Mesendoderm (in vitro differentiated cells): ENCODE data around the gene NKAPD1.
"Not testable (repeated sequence)": the region's sequence is repeated elsewhere in the genome, so short reads cannot be mapped to it uniquely, and the experiment has no call there.

ENCODE experiments used
- DNase-seq: peaks from one replicate; pipeline ENCODE4 v3.0.0; 2013
- H2AK5ac ChIP-seq: 2 replicates; pipeline ENCODE4 v1.6.1; 2013; ENCODE audit warnings: low read length, inconsistent platforms
- H2BK120ac ChIP-seq: 2 replicates; pipeline ENCODE4 v1.6.1; 2013; ENCODE audit warnings: low read depth, mild to moderate bottlenecking, low read length, moderate library complexity, mixed read lengths
- H2BK15ac ChIP-seq: replicated peaks from 2 replicates; pipeline ENCODE4 v1.6.1; 2013; ENCODE audit warnings: low read depth, mild to moderate bottlenecking, moderate library complexity
- H2BK5ac ChIP-seq: 2 replicates; pipeline ENCODE4 v1.6.1; 2013; ENCODE audit warnings: low read length, inconsistent platforms
- H3K18ac ChIP-seq: 2 replicates; pipeline ENCODE4 v1.6.1; 2013; ENCODE audit warnings: mild to moderate bottlenecking, low read length, mixed read lengths
- H3K23ac ChIP-seq: one replicate; pipeline ENCODE4 v1.6.1; 2013; ENCODE audit warnings: low read length
- H3K27ac ChIP-seq: 2 replicates; pipeline ENCODE4 v1.5.1; 2013; ENCODE audit warnings: low read depth, mild to moderate bottlenecking, inconsistent platforms, low read length, moderate library complexity
- H3K27me3 ChIP-seq: 2 replicates; pipeline ENCODE4 v1.6.1; 2013; ENCODE audit warnings: low read length, control low read depth, mild to moderate bottlenecking, inconsistent platforms; ENCODE audit not compliant: insufficient read depth, poor library complexity
- H3K36me3 ChIP-seq: 2 replicates; pipeline ENCODE4 v1.6.1; 2013; ENCODE audit warnings: low read length, inconsistent platforms; ENCODE audit not compliant: control insufficient read depth, insufficient read depth
- H3K4ac ChIP-seq: one replicate; pipeline ENCODE4 v1.6.1; 2013; ENCODE audit warnings: low read depth, mild to moderate bottlenecking, low read length, moderate library complexity
- H3K4me1 ChIP-seq: 2 replicates; pipeline ENCODE4 v1.6.1; 2013; ENCODE audit warnings: low read depth, low read length, inconsistent platforms; ENCODE audit not compliant: control insufficient read depth
- H3K4me2 ChIP-seq: 2 replicates; pipeline ENCODE4 v1.6.1; 2013; ENCODE audit warnings: low read length
- H3K4me3 ChIP-seq: 2 replicates; pipeline ENCODE4 v1.5.1; 2013; ENCODE audit warnings: mild to moderate bottlenecking, low read length
- H3K56ac ChIP-seq: one replicate; pipeline ENCODE4 v1.6.1; 2013; ENCODE audit warnings: low read length
- H3K79me1 ChIP-seq: 2 replicates; pipeline ENCODE4 v1.6.1; 2013; ENCODE audit warnings: low read length, inconsistent platforms
- H3K79me2 ChIP-seq: 2 replicates; pipeline ENCODE4 v1.6.1; 2013; ENCODE audit warnings: mild to moderate bottlenecking, low read length; ENCODE audit not compliant: control insufficient read depth, insufficient read depth
- H3K9ac ChIP-seq: 2 replicates; pipeline ENCODE4 v1.6.1; 2013; ENCODE audit warnings: low read length, inconsistent platforms
- H4K5ac ChIP-seq: one replicate; pipeline ENCODE4 v1.6.1; 2013; ENCODE audit warnings: low read length
- H4K8ac ChIP-seq: one replicate; pipeline ENCODE4 v1.6.1; 2013; ENCODE audit warnings: low read depth, mild to moderate bottlenecking, control low read depth, low read length, moderate library complexity
- WGBS: extraction: QIAGEN DNeasy Blood & Tissue Kit; methylation state at CpG from one replicate; pipeline ENCODE4 v1.1.7; 2013; ENCODE audit warnings: low lambda C conversion rate, missing lambda C conversion rate; ENCODE audit not compliant: insufficient coverage; ENCODE audit errors: extremely low coverage; 5-methylcytosine and 5-hydroxymethylcytosine counted together

Gene NKAPD1

GRCh38 chr11:112048256-112048655 is 25.8 kb upstream of the NKAPD1 start:
- H3K79me2 ChIP-seq, H3K18ac ChIP-seq, H4K8ac ChIP-seq, H3K36me3 ChIP-seq, H3K4me2 ChIP-seq, H3K27me3 ChIP-seq, H3K4me3 ChIP-seq, H2BK15ac ChIP-seq, H2BK120ac ChIP-seq, H2AK5ac ChIP-seq, H3K56ac ChIP-seq, H3K27ac ChIP-seq, H3K23ac ChIP-seq, H2BK5ac ChIP-seq, DNase-seq, H3K9ac ChIP-seq, H3K4me1 ChIP-seq, H3K79me1 ChIP-seq, H4K5ac ChIP-seq, H3K4ac ChIP-seq: not testable (repeated sequence)
- no CpG with 5 or more reads among the region's 3 CpGs for WGBS

GRCh38 chr11:112049777-112050176 is 24.3 kb upstream of the NKAPD1 start:
- WGBS = no CpG with 5 or more reads among the region's 2 CpGs
- no peak overlapping the region for H3K27ac ChIP-seq
- no peaks in the 10 kb centered on the region for H3K79me2 ChIP-seq
- no peak overlapping the region for H3K4me2 ChIP-seq
- H3K4me1 ChIP-seq = no peaks in the 10 kb centered on the region
- H2BK15ac ChIP-seq = no peak overlapping the region
- no peak overlapping the region for H2BK5ac ChIP-seq
- no peak overlapping the region for H3K4ac ChIP-seq
- H3K27me3 ChIP-seq = no peaks in the 10 kb centered on the region
- no peak overlapping the region for H2BK120ac ChIP-seq
- no peak overlapping the region for H3K23ac ChIP-seq
- H3K9ac ChIP-seq = no peak overlapping the region
- no peaks in the 10 kb centered on the region for H3K79me1 ChIP-seq
- no peak overlapping the region for H3K18ac ChIP-seq
- no peak overlapping the region for H4K8ac ChIP-seq
- H3K56ac ChIP-seq = no peak overlapping the region
- no peaks in the 10 kb centered on the region for H3K36me3 ChIP-seq
- no peak for DNase-seq
- H2AK5ac ChIP-seq = no peak overlapping the region
- H3K4me3 ChIP-seq = no peak overlapping the region
- H4K5ac ChIP-seq = no peak overlapping the region

GRCh38 chr11:112050721-112051120 is 23.4 kb upstream of the NKAPD1 start:
- H3K18ac ChIP-seq = no peak overlapping the region
- H3K79me2 ChIP-seq = no peaks in the 10 kb centered on the region
- no CpG with 5 or more reads among the region's 3 CpGs for WGBS
- H4K8ac ChIP-seq = no peak overlapping the region
- H3K4ac ChIP-seq = no peak overlapping the region
- DNase-seq = no peak
- no peaks in the 10 kb centered on the region for H3K4me1 ChIP-seq
- no peak overlapping the region for H2BK120ac ChIP-seq
- no peaks in the 10 kb centered on the region for H3K36me3 ChIP-seq
- no peak overlapping the region for H2BK5ac ChIP-seq
- H3K79me1 ChIP-seq = no peaks in the 10 kb centered on the region
- no peak overlapping the region for H3K4me2 ChIP-seq
- H3K23ac ChIP-seq = no peak overlapping the region
- H3K9ac ChIP-seq = no peak overlapping the region
- H3K56ac ChIP-seq = no peak overlapping the region
- H4K5ac ChIP-seq = no peak overlapping the region
- no peak overlapping the region for H2AK5ac ChIP-seq
- no peak overlapping the region for H3K27ac ChIP-seq
- H2BK15ac ChIP-seq = no peak overlapping the region
- no peak overlapping the region for H3K4me3 ChIP-seq
- no peaks in the 10 kb centered on the region for H3K27me3 ChIP-seq

GRCh38 chr11:112051768-112052167 is 22.3 kb upstream of the NKAPD1 start:
- Histone ChIP-seq H4K8ac (no peak overlapping the region), H2BK120ac (no peak overlapping the region), H3K4me3 (no peak overlapping the region), H3K18ac (no peak overlapping the region), H3K4me1 (no peaks in the 10 kb centered on the region), H2AK5ac (no peak overlapping the region), H3K79me2 (no peaks in the 10 kb centered on the region), H2BK15ac (no peak overlapping the region), H3K79me1 (no peaks in the 10 kb centered on the region), H4K5ac (no peak overlapping the region), H3K27me3 (no peaks in the 10 kb centered on the region), H3K4me2 (no peak overlapping the region), H2BK5ac (no peak overlapping the region), H3K36me3 (peaks cover 1% of the 10 kb centered on the region), H3K9ac (no peak overlapping the region), H3K56ac (no peak overlapping the region), H3K23ac (no peak overlapping the region), H3K27ac (no peak overlapping the region), H3K4ac (no peak overlapping the region)
- no CpG with 5 or more reads among the region's 3 CpGs for WGBS
- DNase-seq = no peak

GRCh38 chr11:112057170-112057569 is 16.9 kb upstream of the NKAPD1 start:
- Histone ChIP-seq H3K36me3 (peaks cover 6% of the 10 kb centered on the region), H3K79me1 (no peaks in the 10 kb centered on the region), H2AK5ac (no peak overlapping the region), H3K23ac (no peak overlapping the region), H3K9ac (no peak overlapping the region), H3K56ac (no peak overlapping the region), H3K18ac (no peak overlapping the region), H2BK5ac (no peak overlapping the region), H3K4me1 (no peaks in the 10 kb centered on the region), H3K79me2 (no peaks in the 10 kb centered on the region), H3K4me3 (no peak overlapping the region), H3K27ac (no peak overlapping the region), H3K4me2 (no peak overlapping the region), H4K5ac (no peak overlapping the region), H2BK120ac (no peak overlapping the region), H3K4ac (no peak overlapping the region), H3K27me3 (no peaks in the 10 kb centered on the region), H2BK15ac (no peak overlapping the region), H4K8ac (no peak overlapping the region)
- no CpG with 5 or more reads among the region's 4 CpGs for WGBS
- DNase-seq = no peak

GRCh38 chr11:112058103-112058502 is 16.0 kb upstream of the NKAPD1 start:
- H3K27me3 ChIP-seq = no peaks in the 10 kb centered on the region
- no CpG with 5 or more reads among the region's 1 CpG for WGBS

More at GRCh38 chr11:112058103-112058502, 16.0 kb upstream of the NKAPD1 start:
- Histone ChIP-seq H2AK5ac (no peak overlapping the region), H4K5ac (no peak overlapping the region), H2BK120ac (no peak overlapping the region), H3K23ac (no peak overlapping the region), H2BK15ac (no peak overlapping the region), H3K4me2 (no peak overlapping the region), H3K79me1 (no peaks in the 10 kb centered on the region), H3K56ac (no peak overlapping the region), H3K4me1 (no peaks in the 10 kb centered on the region), H2BK5ac (no peak overlapping the region), H3K4ac (no peak overlapping the region), H3K4me3 (no peak overlapping the region), H3K9ac (no peak overlapping the region), H3K79me2 (no peaks in the 10 kb centered on the region), H3K36me3 (peaks cover 6% of the 10 kb centered on the region), H4K8ac (no peak overlapping the region), H3K27ac (no peak overlapping the region), H3K18ac (no peak overlapping the region)
- DNase-seq = no peak
